NCI-H2029 (cell line): ENCODE results near the gene DNAAF3.
A peak's percentile ranks its signal among the peaks of the same experiment; 100 is the strongest.
"Not testable (repeated sequence)": the region's sequence is repeated elsewhere in the genome, so short reads cannot be mapped to it uniquely, and the experiment has no call there.

Experiments
- DNase-seq: peaks from one replicate; lab custom pipeline; 2025; lab: John Stamatoyannopoulos, UW

The DNAAF3 gene

DNA sequence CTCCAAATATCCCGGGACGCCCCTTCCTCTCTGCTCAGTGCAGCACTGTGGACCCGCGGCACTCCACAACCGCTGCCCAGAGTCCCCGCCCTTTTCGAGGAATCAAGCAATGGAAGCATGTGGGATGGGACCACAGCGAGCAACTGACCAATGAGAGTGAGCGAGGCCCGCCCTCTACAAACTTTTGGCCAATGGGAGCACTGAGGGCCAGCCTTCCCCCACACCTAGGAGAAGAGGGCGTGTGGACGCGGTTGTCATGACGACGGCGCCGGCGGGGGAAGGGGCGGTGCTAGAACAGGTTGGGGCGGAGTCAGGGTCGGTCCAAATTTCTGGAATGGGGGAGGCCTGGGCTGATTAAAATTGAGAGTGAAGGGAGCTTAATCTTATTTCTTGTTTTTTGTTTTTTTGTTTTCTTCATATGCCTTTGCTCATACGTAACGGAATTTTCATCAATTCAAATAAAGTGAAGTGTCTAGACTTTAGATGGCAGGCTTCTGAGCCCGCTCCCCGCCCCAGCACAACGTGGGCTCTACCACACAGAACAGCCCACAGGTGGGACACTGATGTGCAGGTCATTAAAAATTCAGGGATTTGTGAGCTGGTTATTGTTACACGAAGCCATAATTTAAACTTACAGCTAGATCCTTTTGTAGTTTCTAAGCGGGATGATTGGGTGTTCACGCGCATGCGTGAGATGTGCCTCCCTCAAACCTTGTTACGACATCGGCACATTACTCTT lies at the start of gene DNAAF3:
DNAAF3 (minus strand) TSS at position 84 of the 739 bp plus-strand sequence. CDS start 200 bp downstream, outside the sequence.
- DNase-seq: peak; percentile 96

DNA sequence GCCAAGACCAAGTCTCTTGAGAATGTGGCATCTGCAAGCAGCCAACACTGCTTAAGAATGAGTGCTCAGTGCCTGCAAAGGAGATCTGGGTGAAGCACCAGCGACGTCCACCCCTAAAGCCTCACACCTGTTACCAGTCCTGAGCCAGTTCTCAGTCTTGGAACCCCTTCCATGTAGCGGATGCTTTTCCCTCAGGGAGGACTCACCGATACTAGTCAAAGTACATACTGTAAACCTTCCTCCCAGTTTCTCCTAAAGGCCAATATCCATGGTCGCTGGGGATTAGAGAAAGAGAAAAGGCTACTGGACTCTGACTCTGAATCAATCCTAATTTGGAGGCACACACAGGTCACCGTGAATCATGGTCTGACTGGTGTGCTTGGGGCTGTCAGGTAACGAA lies 47.1 kb upstream of the DNAAF3 start:
- DNase-seq: no peak

DNA sequence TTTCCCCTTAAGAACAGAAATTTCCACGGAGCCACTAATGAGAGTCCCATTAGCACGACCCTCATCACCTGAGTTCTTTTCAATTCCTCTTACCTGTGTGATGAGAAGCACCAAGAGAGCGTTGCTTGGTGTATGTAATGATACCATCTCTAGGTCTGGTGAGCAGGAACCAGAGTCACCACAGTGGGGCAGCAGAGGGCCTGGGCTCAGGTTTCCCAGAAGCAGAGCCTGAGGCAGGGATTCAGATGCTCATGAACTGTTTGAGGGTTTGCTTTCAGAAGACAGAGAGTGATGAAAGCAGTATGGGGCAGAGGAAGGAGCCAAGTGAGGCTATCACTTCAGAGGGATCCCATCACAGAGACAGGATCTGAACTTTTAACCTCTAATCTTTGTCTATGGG lies 46.0 kb upstream of the DNAAF3 start:
- DNase-seq: no peak

DNA sequence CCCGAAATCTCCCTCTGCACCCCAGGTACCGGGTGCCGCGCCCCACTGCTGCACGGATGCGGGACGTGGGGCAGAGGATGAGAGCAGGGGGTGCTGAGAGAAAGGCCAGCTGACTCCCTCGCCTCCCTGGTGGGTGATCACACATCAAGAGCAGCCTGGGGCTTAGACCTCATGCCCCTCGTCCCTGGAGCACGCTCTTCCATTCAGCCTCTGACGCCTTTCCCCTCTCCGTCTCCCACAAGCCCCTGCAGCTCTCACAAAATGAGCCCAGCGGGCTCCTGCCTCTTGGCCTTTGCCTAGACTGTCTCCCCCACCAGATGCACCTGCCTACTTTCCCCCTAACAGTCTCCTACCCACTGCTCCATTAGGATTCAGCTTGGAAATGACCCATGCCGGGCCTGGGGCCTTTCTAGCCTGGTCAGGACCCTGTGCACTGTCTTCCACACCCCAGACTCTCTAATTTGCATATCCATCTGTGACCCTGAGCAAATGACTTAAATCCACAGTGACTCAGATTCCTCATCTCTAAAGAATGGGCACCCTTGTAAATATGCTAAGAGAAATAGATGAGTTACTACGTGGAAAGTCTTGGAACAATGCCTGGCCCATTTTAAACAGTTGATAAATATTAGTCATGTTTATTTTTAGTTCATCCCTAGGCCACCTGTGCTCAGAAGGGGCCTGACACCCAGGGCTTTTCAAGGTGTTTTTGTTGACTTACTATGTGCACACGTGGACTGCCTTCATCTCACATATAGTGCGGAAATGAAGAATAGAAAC lies 43.5 kb upstream of the DNAAF3 start:
- DNase-seq: peak; percentile 85

DNA sequence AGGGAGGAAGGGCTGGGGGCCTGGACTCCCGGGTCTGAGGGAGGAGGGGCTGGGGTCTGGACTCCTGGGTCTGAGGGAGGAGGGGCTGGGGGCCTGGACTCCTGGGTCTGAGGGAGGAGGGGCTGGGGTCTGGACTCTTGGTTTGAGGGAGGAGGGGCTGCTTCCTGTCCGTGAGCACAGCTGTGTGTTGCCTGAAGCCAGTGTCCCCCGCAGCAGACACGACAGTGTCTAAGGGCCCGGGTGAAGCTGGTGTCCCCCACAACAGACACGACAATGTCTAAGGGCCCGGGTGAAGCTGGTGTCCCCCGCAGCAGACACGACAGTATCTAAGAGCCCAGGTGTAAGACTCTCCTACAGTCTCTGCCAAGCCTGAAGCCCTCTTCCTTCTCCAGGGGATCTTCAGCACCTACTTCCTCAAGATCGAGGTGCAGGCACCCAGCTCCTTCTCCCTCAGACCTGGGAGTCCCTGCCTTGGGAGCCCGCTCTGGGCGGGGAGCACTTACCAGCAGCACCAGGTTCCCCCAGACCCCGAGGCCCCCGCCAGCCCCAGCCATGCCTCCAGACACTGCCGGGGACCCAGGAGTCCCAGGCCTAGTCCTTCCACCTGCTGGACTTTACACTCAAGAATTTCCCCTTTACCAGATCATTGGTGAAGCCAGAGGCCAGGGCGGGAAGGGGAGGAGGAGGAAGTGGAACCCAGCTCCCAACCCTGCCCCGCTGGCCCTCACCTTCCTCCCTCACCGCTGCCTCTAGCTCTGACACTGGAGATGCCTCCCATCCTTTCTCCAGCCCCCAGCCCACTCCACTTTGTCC lies 42.7 kb upstream of the DNAAF3 start, which contains the start of gene PTPRH:
PTPRH (minus strand) TSS at position 622 of the 813 bp plus-strand sequence; CDS start at position 554, 68 bp downstream.
- DNase-seq: peak; percentile 30

DNA sequence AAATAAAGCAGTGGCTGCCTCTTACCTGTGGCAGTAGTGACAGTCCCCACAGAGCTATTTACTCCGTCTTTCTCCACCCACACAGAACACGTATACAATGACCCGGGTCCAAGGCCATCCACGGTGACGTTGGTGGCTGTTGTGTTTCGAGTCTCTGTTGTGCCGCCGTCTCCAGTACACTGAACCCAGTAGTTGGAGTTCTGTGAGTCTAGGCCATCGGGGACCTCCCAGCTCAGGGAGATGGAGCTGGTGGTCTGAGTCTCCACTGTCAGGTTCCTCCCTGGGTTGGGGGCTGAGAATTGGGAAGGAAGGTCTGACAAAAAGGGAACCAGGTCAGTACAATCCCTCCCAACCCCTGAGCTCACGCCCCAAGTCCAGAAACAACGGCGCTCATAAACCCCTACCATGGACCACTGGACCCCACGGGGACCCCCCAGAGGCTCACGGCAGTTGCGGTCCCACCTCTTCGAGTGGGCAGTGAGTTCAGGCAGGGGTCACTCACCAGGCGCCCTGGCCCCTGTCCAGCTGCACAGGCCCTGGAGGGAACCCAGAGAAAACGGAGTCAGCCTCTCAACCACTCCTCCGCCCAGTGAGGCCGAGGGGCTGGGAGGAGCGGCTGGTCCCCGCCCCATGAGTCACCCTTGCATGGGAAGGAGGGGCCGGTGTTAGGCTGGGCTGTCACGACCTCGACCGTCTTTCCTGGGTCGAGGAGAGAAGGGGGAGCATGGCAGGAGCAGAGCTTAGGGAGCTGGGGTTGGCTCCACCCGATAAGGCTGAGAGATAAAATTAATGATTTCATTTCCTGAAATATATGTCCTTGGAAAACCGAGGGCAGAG lies 40.5 kb upstream of the DNAAF3 start:
- peak; percentile 76 for DNase-seq

DNA sequence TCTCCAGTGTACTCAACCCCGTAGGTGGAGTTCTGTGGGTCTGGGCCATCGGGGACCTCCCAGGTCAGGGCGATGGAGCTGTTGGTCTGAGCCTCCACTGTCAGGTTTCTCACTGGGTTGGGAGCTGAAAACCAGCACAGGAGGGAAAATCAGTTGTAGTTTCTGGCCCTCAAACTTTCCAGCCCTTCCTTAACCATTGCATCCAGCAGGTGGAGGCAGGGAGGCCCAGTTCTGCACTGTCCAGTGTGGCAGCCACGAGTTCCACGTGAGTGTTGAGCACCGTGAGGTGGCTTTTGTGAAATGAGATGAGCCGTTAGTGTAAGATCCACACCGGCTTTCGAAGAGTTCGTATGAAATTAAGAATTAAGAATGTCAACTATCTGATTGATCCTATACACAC lies 35.8 kb upstream of the DNAAF3 start:
- not testable (repeated sequence) for DNase-seq

DNA sequence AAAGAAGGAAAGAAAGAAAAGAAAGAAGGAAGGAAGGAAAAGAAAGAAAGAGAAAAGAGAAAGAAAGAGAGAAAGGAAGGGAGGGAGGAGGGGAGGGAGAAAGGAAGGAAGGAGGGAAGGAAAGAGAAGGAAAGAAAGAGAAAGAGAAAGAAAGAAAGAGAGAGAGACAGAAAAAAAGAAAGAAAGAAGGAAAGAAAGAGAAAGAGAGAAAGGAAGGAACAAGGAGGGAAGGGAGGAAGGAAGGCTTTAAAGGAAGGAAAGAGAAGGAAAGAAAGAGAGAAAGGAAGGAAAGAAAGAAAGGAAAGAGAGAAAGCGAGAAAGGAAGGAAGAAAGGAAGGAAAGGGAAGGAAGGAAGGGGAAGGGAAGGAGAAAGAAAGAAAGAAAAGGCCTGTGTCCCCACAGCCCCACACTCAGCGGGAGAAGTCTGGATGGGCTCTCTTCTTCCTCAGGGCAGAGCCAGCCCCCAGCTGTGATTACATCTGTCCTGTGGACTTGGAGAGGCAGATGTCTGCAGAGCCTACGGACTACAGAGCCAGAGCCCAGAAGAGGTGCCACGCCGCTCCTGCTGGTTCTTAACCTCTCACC lies 33.3 kb upstream of the DNAAF3 start:
- DNase-seq: no peak

DNA sequence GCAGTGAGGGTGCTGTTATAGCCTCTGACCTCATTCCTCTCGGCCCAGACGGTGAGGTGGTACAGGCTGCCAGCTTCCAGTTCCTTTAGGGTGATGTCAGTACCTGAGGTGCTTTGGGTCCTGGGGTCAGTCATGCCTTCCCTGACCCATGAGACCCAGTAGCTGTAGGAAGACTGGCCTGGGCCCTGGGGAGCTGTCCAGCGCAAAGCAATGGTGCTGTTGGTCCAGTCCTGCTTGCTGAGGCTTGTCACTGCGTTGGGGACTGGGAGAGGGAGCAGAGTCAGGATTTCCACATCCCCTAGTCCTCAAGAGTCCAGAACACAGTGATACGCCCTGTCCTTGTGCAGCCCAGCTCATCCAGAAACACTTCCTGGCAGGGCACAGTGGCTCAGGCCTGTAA lies 32.2 kb upstream of the DNAAF3 start:
- no peak for DNase-seq

DNA sequence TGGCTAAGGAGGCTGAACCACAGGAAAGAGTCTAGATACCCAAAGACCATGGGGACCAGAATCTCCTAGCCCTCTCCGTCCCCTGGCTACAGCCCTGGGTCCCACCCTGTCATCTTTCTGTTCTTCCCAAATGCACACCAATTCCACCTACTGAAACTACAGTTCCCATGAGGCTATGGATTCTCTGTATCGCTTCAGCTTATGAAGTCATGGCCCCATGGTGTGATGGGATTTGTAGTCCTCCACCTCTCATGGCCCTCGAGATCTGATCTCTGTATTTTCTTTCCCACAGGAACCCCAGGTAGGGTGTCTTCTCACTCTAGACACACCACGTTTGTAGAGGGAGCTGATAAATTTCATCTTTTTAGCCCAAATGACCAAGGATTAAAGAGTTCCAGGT lies 31.1 kb upstream of the DNAAF3 start:
- DNase-seq: no peak

DNA sequence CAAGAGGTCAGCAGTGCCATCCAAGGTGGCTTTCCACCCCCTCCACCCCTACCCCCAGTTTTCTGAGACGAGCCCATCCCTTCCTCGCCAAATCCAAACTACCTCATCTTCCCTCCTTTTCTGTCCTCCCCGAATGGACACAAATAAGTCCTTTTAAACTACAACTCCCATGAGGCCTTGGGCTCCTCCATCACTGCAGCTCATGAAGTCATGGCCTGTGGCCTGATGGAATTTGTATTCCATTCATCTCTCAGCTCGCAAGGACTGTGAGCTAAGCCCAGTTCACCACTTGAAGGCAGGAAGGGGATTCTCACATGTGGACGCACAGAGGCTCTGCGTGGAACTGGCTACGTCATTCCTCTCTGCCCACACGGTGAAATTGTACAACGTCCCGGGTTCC lies 30.4 kb upstream of the DNAAF3 start:
- no peak for DNase-seq

DNA sequence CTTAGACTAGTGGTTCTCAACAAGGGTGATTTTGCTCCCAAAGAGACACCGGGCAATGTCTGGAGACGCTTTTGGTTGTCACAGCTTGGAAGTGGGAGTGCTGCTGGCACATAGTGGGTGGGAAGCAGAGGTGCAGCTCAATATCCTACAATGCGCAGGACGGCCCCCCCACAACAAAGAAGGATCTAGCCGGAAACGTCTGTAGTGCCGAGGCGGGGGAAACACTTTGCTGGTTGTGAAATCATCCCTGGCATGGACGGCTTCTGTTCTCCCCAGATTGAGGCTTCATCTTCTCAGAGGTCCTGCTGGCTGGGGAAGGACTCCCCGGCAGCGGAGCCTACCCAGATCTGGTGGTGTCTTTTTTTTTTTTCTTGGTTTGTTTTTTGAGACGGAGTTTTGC lies 27.1 kb upstream of the DNAAF3 start:
- DNase-seq: no peak

DNA sequence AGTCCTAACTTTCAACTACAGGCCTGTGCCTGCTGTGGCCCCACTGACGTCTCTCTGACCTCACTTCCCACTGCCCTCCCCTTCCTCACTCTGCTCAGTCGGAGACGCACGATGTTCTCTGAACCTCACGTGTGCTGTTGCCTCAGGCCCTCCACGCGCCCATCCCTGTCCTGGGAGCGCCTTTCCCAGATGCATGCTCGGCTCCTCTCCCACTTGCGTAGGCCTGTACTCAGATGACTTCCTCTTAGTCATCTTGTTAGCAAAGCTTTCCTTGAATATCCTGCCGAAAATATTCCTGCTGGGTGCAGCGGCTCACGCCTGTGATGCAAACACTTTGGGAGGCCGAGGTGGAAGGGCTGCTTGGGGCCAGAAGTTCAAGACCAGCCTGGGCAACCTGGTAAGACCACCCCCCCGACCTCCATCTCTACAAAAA lies 23.0 kb upstream of the DNAAF3 start:
- no peak for DNase-seq

DNA sequence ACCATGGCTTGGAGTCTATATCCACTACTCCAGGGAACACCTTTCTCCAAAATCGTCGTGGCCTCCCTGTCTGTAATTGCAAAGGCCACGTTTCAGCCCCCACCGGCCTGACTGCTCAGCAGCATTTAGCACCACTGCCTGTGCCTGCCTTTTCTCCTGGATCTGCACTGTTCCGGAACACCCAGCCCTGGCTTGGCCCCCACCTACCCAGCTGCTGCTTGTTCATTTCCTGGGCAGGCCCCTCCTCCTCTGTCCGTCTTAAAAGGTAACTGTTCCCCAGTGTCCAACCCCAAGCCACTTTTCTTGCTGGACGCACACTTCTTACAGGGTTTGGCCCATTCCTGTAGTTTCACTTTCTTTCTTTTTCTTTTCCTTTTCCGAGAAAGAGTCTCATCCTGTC lies 22.2 kb upstream of the DNAAF3 start:
- no peak for DNase-seq

DNA sequence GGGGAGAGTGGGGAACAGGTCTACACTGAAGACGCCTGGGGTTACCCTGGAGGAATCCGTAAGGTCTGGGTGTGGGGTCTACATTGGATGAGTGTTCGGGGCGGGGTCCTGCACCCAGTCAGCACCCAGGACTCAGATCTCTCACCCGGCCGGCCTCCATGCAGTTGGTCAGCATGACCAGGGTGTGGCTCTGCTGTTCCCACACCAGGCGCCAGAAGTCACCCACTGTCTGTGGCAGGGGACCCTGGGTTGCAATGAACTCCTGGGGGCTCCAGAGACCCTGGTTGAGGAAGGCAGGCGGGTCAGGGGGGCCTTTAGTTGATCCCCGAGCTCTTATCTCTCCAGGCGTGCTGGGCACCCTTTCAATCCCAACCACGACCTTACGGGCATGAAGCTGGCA lies 19.7 kb upstream of the DNAAF3 start:
- no peak for DNase-seq

DNA sequence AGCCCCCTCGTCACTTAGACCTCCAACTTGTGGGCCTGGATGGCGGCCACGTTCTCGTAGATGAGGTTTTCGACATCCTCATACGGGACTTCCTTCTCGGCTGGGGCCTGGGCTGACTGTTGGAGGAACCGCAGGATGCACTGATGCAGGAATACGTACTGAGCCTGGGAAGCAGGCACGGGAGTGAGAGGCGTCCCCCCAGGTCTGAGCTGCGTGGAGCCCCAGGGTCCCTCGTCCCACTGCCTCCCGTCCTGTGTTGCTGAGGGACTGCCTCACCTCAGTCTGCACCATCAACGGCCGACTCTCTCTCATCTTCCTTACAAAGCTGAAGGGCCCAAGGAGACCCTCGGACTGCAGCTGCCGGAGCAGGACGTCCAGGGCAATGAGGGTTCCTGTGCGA lies 15.3 kb upstream of the DNAAF3 start:
- no peak for DNase-seq

DNA sequence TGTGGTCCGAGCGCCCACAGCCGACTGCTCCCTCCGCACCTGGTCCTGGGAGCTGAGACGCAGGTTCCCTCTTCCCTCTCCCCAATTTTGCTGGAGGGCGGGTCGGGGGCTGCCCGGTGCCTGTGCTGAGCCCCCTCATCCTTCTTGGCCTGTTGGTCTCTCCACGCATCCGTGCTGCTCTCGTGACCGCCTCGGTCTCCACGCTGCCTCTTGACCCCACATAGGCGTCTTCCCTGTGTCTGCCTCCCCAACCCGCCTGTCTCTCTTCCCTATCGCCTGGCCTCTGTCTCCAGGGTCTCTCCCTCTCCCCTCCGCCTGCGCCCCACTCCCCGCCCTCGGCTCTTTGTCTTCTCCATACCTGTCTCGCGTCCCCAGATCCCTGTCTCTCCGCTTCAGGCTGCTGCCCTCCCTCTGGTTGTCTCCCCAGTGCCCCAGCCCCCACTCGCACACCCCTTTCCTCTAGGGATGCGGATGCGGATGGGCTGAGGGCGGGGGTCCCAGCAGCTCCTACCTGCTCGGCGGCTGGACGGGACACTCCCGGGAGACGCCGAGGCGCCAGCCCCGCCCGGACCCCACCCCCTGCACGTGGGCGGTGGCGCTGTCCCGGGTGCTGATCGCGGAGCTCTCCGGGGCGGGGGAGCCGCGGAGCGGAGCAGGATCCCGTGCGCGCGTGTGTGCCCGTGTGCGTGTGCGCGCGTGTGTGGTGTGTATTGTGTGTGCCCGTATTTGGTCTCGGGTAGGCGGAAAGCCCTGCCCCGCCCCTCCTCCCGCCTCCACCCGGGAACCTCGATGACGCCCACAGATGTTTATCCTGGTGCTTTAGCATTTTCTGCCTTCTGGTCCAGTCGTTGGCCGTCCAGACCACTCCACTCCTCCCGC lies 13.4 kb upstream of the DNAAF3 start, which contains the start of gene SYT5:
SYT5 (minus strand) TSS at position 684 of the 879 bp plus-strand sequence. CDS start 1,248 bp downstream, outside the sequence.
- DNase-seq: no peak

DNA sequence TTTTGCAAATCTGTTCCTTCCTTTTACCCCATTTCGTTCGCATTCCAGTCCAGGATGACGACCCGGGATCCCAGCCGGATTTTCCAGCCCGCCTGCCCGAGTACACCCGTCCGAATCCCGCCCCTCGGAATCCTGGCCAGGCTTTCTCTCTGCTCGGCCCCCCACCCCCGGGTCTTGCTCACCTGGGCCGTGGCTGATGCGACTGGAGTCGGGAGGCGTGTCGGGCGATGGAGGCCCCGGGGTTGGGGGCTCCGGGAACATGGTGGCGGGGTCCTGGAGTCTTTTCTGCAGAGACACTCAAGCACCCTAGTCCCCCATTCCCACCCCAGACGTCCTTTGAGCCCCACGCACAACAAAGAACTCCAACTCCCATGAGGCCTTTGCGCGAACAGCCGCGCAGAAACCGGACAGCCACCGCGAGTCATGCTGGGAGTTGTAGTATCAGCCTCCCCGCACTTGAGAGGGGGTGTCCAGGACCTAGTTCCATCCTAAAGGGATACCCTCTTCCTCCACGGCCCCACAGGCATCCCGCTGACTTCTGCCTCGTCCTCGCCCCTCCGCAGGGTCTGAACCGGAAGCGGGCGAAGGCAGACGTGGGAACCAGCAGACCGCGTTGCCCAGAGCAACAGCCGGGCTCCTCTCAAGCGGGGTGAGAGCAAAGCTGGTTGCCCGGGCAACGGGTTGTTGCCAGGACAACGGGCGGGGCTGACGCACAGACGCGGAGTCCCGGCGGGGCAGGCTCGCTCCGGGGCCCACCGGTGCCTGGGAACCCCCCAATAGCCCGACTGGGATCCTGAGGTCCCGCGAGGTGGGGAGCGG lies 12.6 kb upstream of the DNAAF3 start:
- DNase-seq: peak; percentile 88

DNA sequence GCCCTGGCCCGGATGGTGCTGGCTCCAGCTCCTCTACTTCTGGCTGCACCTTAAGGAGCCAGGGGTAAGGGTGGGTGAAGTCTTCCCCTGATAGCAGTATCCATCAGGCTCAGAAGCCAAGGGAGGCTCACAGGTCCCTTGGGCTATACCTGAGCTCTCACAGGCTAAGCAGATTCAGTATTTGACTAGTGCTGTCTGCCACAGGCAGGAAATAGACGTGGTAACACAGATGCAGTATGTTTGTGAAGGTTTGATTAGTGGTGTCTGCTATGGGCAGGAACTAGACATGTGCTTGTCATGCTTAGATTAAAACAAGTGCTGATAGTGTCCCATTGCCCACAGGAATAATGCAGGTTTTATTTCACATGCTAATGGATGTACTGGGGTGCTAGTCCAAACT lies 9.7 kb upstream of the DNAAF3 start:
- no peak for DNase-seq
